GM18508 (cell line): Measurements from ENCODE around the gene C14orf180.

Experiments
- ATAC-seq: cut with Tn5 transposase; IDR thresholded peaks from one replicate; pipeline ENCODE4 v1.9.1; 2021; ENCODE audit warnings: moderate number of reproducible peaks; ENCODE audit not compliant: insufficient read depth, unreplicated experiment

The C14orf180 gene

DNA sequence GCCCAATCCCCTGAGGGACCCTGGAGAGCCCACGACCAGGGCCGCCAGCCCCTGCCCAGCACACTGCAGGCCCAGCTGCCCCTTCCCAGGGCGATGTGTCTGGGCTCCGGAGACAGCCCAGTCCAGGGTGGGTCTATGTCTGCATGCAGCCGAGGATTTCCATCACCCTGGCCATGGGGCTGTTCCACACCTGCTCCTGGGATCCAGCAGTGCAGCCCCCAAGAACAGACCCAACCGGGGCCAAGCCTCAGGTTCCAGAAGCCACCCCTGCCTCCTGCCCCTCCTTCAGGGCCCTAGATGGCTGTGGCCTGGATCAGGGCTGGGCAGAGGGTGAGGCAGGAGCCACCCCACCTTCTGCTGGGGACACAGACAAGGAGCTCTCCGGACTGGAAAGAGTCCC, 11.5 kb downstream of the C14orf180 start:
- no peak for ATAC-seq

DNA sequence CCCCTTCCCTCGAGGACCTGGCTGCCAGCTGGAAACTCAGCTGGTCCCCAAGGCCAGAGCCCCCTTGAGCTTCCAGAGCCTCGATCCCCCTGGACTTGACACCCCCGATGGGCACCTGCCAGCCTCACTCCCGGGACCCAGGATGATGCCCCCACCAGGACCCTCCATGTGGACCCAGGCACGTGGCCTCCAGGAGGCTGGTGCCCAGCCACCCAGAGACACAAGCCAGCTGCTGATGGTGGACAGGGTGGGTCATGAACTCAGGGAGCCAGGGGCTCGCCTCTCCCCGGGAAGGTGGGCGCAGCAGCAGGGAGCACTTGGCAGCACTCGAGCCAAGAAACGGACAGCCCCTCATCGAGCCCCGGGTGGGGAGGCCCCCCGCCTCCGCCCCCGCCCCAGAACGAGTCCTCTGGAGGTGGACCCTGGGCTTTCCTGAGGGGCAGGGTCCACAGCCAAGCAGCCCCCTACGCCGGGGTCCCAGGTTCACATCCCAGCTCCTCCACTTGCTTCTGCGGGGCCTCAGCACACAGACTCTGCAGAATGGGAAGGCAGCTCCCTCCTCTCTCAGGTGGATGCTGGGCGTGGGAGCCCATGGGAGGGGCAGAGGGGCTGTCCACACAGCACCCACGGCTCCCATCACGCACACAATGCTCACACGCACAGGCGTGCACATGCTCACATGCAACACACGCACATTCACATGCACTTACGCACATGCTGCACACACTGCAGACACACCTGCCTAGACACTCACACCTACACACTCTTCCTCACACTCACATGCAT, 12.1 kb downstream of the C14orf180 start:
- no peak for ATAC-seq

DNA sequence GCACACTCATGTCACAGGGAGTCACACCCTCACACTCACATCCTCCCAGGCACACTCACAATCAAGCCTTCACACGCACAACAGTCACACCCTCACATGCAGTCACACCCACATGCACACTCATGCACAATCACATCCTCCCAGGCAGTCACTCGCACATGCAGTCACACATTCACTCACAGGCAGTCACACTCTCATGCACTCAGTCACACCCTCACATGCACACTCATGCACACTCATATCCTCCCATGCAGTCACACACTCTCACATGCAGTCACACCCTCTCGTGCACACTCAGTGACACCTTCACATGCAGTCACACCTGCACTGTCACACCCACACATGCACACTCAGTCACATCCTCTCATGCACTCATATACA, 12.7 kb downstream of the C14orf180 start:
- no peak for ATAC-seq

DNA sequence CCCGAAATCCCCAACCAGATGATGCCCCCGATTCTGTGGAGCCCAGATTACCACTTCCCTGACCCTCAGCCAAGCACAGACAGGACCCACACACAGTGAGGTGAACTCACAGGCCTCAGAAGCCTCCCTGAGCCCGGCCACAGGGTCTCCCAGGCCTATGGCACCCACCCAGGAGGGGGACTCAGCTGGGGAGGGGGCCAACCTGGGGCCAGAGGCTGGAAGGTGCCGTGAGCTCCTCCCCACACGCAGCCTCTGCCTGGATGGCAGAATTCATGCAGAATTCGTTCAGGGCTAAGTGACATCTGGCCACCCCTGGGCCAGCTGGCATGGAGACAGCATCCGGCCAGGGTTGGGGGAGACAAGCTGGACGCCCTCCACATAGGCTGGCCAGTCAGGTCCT, 13.2 kb downstream of the C14orf180 start:
- no peak for ATAC-seq

DNA sequence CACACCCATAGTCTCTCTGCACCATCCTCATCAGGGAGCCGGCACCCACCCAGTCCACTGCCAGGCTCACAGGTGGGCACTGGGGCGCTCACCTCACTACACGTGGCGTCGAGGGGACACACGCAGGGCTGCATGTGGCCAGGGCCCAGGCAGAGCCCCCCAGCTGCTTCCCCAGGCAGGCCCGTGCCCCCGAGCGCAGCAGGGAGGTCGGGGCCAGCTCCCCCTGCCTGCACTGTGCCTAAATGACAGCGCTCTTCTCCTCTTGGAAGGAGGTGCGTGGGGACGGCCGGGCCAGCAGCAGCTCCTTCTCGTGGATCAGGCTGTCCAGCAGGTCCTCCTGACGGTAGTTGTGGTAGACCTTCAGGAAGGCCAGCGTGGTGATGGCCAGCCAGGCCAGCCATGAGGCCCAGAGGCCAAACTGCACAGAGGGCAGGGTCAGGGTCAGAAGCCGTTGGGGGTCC, 13.7 kb downstream of the C14orf180 start:
- no peak for ATAC-seq

DNA sequence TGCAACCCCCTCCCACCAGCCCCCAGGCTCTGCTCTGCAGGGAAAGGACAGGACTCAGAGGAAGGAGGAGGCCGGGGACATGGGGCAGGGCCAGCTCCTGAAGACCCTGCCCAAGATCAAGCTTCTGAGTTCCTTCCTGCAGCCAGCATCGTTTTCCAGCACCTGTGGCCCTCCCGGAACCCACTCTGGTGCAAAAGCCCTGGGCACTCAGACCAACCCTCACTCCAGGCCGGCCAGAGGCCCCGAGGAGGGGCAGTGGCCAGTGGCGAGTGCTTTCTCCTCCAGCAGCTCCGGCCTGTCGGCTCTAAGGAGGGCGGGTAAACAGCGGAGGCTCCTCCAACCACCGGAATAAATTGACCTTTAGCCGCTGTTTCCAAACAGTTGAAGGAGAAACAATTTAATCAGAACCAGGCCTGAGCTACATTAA, 14.2 kb downstream of the C14orf180 start:
- no peak for ATAC-seq

DNA sequence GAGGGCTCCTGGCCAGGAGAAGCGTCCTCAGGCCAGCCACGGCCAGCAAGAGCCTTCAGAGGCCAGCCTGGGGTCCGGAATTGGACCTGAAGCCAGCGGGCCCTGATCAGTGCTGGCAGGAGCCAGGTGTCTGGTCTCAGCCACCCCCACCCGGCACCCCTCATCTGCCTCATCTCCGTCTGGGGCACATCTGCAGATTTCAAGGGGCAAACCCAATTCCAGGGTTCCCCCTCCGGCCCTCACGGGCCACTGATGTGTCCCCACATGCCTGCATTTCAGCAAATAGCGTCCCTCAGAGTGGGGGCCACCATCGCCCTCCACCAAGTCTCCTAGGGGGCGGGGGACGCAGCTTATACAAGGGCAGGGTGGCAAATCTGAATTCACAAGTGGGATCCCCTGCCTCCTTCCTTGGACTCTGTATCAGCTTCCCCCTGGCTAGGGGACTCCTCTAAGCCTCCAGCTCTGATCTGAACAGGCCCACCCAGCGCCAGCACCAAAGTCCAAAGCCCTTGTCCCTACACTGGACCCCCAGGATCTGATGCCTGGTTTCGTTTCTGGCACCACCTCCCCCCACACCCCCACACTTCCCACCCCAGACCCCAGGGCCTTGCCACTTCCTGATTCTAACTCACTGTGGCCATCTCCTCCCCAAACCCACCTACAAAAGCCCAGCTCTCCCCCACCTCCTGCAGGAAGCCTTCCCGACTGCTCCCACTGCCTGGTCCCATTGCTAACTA, 14.9 kb downstream of the C14orf180 start:
- no peak for ATAC-seq

DNA sequence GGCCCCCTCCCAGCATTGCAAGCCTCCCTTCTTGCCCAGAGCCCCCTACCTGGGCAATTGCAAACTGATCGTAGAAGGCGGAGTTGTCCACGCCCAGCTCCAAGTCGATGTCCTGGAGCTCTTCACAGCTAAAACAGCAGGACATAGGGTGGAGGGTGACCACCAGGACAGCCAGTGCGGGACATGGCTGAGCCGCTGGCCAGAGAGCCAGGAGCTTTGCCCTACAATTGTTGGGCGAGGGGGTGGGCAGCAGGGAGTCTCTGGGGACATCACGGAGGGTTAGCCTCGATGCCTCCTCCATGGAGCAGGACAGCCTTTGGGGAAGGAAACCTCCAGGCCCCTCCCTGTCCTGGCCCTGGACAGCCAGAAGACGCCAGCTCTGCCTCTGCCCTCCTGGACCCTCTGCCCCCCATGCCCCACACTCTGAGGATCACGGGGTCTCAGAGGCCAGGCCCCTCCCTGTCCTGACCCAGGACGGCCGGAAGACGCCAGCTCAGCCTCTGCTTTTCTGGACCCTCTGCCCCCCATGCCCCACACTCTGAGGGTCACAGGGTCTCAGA, 15.6 kb downstream of the C14orf180 start:
- no peak for ATAC-seq

DNA sequence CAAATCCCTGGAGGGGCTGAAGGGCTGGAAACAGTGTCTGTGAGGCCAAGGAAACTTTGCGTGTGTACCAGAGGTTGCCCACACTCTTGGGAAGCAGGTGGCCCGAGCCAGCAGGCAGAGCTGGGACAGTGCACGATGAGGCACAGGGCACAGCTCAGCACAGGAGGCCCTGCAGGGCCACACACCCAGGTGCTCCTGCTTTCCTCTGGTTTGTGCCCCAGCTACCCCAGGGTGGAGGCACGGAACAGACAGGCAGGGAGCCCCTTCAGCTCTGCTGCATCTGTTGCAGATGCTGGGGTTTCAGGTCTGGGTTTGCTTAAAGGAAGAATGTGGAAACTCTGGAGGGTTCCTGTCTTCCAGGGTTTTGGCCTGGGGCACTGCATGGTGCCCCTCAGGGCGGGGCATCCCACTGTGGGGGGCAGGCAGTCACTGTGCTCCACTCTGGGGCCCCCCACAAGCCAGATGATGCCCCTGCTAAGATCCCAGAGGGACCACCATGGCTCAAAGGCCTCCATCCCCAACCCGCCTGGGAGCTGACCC, 16.4 kb downstream of the C14orf180 start:
- no peak for ATAC-seq

DNA sequence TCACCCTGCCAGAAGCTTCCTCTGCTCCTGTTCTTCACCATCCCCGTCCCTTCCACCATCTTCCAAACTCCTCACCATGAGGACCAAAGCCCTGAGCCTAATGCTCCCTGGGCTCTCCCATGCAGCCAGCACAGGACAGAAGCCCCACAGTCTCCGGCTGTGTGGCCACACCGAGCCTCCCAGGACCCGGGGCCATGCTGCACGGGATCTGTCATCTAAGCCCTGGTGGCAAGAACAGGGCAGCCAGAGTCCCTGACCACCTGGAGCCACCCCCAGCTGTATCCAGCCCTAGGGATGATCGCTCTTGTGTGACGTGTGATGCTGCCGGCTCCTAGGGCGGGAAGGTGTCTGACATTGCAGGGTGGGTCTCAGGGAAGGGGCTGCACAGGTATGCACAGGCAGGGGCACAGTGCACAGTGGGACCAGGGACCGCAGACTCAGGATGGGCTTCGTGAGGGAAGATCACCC, 16.9 kb downstream of the C14orf180 start:
- no peak for ATAC-seq

DNA sequence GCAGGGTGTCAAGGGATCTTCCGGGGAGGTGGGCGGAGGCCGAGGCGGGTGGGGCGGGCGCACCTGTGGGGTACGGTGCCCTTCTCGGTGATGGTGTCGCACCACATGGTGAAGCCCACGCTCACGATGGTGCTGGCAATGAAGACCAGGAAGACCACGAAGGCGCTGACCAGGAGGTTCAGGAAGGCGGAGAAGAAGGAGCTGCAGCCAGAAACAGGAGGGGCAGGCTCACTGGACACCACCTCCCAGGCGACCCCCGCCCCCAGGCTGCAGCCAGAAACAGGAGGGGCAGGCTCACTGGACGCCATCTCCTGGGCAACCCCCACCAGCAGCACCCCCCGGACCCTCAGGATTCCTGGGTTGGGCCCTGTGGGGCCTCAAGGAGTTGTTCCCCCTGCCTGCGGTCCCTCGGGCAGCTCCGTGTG, 17.4 kb downstream of the C14orf180 start:
- ATAC-seq, result no peak

DNA sequence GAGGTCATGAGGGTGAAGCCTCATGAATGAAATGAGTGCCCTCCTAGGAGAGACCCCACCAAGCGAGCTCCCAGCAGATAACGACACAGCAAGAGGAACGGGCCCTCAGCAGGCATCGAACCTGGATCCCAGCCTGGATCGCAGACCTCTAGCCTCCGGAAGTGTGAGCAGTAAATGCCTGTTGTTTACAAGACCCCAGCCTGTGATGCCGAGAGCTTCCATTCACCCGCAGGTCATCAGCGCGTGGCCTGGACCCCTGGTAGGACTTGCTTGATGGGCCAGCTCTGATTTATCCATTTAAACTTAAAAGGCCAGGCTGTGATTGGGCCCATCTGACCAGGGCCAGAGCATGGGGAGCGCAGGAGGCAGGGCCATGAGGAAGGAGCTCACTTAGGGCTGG, 18.0 kb downstream of the C14orf180 start:
- ATAC-seq, result no peak

DNA sequence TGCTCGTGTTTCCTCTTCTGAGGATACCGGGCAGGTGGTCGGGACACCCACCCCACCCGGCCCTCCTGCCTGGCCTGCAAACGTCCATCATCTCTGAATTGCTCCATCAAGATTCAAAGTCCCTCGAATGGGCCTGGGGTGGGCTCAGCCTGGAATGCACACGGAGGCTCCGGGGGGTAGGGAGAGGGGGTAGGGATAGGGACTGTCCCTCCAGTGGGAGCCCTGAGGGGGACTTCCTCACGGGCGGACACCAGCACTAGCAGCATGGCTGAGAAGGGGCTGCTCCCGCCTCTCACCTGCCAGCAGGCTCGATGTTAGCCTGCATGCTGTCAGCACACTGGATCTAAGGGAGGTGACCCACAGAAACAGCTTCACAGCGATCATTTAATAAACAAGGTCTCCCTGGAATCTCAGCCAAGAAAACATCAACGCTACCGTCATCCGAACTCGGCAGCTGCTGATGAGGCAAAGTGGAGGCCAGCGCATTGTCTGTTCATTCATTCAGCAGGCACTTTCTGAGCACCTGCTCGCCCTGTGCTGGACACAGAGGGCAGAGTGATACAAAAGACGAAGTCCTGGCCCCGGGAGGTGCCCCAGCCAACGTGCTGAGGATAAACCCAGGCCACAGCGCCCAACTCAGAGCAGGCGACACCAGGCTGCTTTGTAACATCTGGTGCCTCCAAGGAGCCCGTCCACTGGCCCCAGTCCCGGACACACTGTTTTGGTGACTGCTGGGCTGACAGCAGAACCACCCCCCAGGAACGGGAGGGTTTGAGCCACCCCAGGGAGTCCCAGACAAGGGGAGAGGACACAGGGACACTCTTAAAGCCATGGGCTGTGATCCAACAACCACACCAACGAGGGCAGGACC, 18.7 kb downstream of the C14orf180 start:
- ATAC-seq, result no peak

DNA sequence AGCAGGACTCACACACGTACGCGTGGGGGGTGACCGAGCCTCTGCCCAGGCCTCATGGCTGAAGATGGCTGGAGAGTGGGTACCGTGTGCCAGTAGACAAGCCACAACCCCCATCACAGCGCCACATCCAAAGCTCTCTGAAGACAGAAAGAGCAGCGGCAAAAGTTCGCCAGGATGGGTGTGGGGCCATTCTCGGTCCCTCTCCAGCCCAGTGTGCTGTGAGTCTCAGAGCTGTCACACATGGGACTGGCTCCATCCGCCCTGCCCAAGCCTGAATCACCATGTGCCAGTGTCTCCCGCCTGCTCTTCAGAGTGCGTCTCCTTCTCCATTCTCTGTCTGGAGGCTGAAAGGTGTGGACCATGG, 19.3 kb downstream of the C14orf180 start:
- no peak for ATAC-seq

DNA sequence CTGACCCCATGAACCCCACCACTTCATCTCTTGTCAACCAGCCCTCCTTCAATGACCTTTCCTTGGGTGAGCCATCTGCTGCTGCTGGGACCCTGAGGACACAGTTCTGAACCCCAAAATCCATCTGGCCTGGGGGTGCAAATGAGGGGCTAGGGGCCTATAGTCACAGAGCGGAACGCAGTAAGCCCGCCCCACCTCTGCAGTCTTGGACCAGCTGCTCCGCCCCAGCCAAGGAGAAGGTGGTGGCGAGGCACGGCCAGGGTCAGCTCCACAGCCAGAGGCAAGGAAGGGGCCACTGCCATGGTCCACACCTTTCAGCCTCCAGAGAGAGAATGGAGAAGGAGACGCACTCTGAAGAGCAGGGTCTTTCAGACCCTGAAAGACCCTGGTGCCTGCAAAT, 19.9 kb downstream of the C14orf180 start:
- ATAC-seq, result no peak

DNA sequence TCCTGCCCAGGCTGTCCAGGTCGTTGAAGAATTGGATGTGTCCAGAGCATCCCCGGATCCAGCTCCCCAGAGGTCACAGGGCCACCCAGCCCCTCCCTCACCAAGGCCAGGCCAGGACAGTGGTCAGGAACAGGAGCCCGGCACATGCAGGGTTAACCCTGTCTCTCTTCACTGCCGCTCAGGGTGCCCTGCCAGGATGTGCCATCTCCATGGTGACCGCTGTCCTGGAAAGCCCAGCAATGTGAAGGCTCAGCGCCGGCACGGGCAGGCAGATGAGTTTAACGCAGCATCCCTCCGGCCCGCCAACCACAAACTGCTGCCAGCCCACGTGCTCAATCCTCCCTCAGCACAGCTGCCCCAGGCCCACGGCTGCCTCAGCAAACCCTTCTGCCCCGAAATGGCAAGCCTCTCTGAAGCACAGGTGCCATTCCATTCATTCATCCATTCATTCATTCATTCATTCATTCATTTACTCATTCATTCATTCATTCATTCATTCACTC, 20.6 kb downstream of the C14orf180 start:
- ATAC-seq, result no peak

DNA sequence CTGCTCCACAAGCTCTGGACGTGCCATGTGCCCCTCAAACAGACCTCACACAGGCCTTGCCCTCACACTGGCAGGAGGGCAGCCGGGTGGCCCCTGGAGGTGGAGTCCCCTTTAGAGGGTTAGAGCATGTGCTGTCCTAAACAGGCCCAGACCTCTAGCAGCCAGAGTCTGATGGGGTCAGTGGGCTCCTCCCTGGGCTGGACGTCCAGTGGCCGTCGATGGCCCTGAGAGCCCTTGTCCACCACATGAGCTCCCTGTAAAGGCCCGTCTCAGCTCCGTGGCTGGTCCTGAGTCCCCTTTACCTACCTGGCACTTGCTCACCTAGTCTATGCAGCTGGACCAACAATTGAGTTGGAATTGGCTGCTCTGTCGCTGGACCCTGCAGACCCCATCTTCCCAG, 21.2 kb downstream of the C14orf180 start:
- ATAC-seq, result no peak

DNA sequence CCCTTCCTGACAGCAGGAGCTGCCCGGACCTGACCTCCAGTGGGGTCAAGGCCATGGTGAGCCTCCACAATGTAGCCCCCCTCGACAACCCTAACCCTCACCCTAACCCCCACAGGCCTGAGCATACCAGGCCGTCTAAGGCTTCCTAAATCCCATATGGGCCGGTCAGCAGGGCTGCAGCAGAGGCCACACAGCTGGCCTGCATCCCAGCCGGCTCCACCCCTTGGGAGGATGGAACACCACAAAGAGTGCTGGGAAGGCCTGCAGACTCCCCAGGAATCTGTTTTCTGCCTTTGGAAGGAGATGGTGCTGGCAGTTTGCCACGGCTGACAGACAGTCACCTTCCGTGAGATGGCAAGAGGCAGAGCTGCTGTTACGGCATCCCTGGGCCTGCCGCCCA, 22.2 kb downstream of the C14orf180 start:
- no peak for ATAC-seq

DNA sequence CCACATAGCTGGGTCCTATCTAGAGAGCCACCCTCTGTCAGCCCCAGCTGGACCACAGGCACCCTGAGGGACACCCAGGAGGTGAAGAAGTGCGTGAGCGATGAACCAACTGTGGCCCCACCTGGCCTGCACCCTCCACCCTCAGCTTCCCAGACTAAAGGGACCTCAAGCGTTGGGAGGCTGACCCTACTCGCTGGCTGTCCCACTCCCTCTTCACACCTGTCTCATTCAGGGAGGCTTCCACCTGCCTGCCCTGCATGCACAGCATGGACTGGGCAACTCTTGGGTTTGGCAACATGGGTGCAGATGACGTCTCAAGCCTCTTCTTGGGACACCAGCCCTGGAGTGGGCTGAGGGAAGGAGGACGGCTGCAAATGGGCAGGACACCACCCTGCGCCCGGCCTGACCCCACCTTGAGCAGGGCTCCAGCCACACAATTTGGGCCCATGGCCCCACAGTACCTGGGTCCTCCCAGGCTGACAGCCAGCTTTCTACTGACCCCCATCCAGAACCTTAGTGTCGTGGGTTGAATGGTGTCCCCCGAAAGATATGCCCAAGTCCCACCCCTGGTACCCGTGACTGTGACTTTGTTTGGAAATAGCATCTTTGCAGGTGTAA, 22.9 kb downstream of the C14orf180 start:
- no peak for ATAC-seq

DNA sequence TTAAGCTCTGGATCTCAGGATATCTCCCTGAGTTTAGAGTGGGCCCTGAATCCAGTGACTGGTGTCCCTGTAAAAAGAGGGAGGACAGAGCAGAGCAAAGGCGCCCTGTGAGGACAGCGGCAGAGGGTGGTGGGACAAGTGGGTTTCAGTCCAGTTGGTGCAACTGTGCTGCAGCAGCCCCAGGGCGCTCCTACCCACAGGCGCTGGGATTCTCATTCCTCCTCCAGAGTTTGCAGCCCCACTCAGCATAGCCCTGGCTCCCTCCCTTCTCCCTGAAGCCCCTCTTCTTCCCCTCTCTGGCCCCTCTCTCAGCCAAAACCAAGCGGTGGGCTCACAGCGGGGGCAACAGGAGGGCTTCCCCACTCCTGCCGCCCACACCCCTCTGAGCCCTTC, 23.4 kb downstream of the C14orf180 start:
- no peak for ATAC-seq
